Activated CD4-positive, alpha-beta T cell treated with anti-CD3 and anti-CD28 coated beads, Interleukin-2, Interleukin-6, amounts not matched to agents 100 ng/mL and 50 ng/mL, durations not matched to agents 16 hours and 8 hours (primary cell): ENCODE results near the gene BHLHE23.

Source experiments
- DNase-seq: peaks from one replicate; pipeline ENCODE4 v3.0.0-alpha.2; 2020

BHLHE23 gene

DNA sequence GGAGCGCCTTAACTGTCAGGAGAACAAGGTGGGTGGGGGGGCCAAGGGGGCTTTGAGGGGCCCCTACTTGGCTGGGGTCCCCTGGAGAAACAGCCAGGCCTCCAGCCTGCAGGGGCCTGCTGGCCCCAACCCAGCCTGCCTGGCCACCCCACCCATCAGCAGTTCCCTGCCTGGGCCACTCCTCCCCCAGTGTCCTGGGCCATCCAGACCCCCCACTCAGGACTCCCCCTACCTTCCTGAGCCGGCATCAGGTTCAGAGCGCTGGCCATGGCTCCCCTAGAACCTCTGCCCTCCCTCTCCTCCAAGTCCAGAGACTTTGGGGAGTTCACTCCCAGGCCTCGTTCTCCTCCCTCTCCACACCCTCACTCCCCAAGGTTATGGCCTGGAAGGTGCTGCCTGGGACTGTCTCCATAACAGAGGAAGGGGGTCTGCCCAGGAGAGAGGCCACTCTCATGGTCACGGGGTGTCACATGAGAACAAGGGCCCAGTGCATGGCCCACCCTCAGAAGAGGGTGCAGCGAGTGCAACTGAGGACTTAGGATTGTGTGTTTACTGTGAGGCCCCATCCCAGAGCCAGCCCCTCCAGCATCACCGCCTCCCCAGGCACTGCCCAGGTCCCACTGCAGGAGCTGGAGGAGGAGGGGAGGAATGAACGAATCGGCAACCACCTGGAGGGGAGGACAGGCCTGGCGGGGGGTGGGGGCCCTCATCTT lies 48.2 kb downstream of the BHLHE23 start:
- no peak for DNase-seq

DNA sequence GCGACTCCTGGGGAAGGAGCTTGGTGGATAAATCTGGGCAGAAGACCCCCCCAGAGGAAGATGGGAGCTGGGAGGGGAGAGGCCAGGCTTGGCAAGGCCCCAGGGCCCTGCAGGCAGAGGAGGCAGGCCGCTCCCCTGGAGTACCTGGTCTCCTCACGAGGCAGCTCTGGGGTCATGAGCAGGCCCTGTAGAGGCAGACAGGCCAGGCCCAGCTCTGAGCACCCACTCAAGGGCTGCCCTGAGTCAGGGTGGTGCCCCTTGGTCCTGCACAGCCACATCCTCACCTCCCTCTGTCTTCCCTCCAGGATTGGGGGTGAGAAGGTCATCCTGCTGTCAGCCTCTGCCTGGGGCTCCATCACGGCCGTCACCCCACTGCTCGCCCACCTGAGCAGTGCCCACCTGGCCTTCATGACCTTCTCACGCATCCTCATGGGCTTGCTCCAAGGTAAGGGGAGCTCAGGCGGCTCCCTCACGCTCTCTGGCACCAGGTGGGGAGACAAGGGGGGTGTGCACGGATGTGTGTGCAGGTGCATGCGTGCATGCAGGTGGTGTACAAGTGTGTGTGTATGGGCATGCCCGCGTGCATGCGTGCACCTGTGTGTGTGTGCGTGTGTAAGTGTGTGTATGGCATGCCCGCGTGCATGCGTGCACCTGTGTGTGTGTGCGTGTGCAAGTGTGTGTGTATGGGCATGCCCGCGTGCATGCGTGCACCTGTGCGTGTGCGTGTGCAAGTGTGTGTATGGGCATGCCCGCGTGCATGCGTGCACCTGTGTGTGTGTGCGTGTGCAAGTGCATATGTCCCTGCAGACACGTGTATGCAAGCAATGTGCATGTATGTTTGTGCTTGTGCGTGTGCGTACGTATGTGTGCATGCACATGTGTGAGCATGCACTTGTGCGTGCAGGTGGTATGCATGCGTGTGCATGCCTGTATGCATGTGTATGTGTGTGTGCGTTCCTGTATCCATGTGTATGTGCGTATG lies 49.3 kb downstream of the BHLHE23 start:
- DNase-seq = no peak

DNA sequence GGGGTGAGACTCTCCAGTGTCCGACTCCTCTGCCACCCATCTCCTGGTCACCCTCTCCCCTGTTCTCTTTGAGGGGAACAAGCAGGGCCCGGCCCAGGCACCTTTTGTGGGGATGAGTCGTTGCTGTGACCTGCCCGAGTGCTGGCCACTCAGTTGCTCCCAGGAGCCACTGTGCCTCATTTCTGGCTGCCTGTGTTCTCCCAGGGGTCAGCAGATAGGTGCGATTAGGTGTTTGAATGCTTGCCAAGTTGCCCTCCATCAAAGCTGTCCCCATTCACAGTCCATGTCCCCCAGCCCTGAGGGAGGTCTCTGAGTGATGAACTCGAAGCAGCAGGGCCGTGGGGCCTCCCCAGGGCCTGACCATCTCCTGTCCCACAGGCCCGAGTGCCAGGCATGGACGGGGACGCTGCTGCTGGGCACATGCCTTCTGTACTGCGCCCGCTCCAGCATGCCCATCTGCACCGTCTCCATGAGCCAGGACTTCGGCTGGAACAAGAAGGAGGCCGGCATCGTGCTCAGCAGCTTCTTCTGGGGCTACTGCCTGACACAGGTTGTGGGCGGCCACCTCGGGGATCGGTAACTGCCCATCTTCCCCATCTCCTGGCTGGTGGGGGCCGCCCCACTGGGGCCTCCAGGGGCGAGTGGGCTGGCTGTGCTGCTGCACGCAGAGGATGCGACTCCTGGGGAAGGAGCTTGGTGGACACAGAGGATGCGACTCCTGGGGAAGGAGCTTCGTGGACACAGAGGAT lies 50.2 kb downstream of the BHLHE23 start:
- DNase-seq = no peak
